ENCODE measurements around the gene CHAMP1. TPM values are rescaled to one million over a fixed set of nuclear protein-coding genes. Genes with fewer than 3 reads are reported as not detected.

CHAMP1 gene
- total and polyA plus RNA-seq, 5 donors from 2014 or later: 7.8 to 12.9 (median 9.1) TPM

DNA sequence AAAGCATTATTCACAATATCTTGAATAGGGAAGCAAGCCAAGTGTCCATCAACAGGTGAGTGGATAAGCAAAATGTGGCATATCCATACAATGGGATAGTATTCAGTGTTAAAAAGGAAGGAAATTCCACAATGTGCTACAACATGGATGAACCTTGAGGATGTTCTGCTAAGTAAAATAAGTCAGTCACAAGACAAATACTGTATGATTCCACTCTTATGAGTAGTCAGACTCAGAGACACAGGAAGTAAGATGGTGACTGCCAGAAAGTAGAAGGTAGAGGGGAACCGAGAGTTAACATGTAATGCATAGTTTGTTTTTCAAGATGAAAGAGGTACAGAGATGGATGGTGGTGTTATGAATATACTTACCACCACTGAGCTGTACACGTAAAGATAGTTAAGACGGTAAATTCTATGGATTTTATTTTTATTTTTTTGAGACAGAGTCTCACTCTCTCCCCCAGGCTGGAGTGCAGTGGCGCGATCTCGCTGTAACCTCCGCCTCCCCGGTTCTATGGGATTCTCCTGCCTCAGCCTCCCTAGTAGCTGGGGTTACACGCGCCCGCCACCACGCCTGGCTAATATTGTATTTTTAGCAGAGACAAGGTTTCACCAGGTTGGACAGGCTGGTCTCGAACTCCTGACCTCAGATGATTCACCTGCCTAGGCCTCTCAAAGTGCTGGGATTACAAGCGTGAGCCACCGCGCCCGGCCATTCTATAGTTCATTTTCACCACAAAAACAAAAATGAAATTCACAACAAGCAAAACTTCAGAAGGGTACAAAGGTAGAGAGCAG is 1.0 kb upstream of the CHAMP1 start:
- Histone ChIP-seq H3K9me3 (ENCODE audit: control insufficient read depth in 2 of 2, low read length in 2 of 2) (no peaks in the 10 kb centered on the region), H3K4me1 (ENCODE audit: control insufficient read depth, insufficient read depth, low read length, poor library complexity, severe bottlenecking) (peaks cover 41% of the 10 kb centered on the region), H3K4me3 (ENCODE audit: low read depth, low read length) (peak overlapping the region; percentile 96), H3K27ac (ENCODE audit: insufficient read depth, low read length, poor library complexity, severe bottlenecking) (peak overlapping the region; percentile 77), H3K27me3 (ENCODE audit: control insufficient read depth, insufficient read depth, low read length) (no peaks in the 10 kb centered on the region), H3K36me3 (ENCODE audit: control insufficient read depth, insufficient read depth, low read length) (no peaks in the 10 kb centered on the region)
- Mint-ChIP-seq H3K4me1 (peaks cover 24 to 41% (median 28%) of the 10 kb centered on the region in 4 donors), H3K27ac (peak overlapping the region; percentile 92 to 96 (median 94)), H3K9me3 (no peaks in the 10 kb centered on the region), H3K4me3 (peak overlapping the region; percentile 90 to 95 (median 94)), H3K27me3 (peaks cover 7% of the 10 kb centered on the region), H3K36me3 (peaks cover 3% of the 10 kb centered on the region)
- ATAC-seq (ENCODE audit: low read depth in 2 of 2): no peak
- peak in 2 of 3 donors; percentile 22 to 59 for DNase-seq

- H3K36me3 ChIP-seq (ENCODE audit: control insufficient read depth, insufficient read depth, low read length): peaks cover 5% of the 10 kb centered on the region
- Mint-ChIP-seq H3K36me3 (peaks cover 11% of the 10 kb centered on the region), H3K4me3 (peak overlapping the region; percentile 81 to 89 (median 88)), H3K27ac (peak overlapping the region; percentile 74 to 86 (median 76)), H3K9me3 (no peaks in the 10 kb centered on the region), H3K4me1 (peaks cover 39 to 60% (median 45%) of the 10 kb centered on the region in 4 donors), H3K27me3 (peaks cover 7% of the 10 kb centered on the region)
- H3K27ac ChIP-seq (ENCODE audit: insufficient read depth, low read length, poor library complexity, severe bottlenecking): peak overlapping the region; percentile 77
- ATAC-seq (ENCODE audit: low read depth in 2 of 2) (no peak), DNase-seq (peak; percentile 9 to 44 (median 34))
- H3K4me1 ChIP-seq (ENCODE audit: control insufficient read depth, insufficient read depth, low read length, poor library complexity, severe bottlenecking): peaks cover 49% of the 10 kb centered on the region
- H3K9me3 ChIP-seq (ENCODE audit: control insufficient read depth in 2 of 2, low read length in 2 of 2): no peaks in the 10 kb centered on the region
- H3K4me3 ChIP-seq (ENCODE audit: low read depth, low read length): peak overlapping the region; percentile 88
- H3K27me3 ChIP-seq (ENCODE audit: control insufficient read depth, insufficient read depth, low read length): no peaks in the 10 kb centered on the region
These were observed 927 bp downstream of the CHAMP1 start for GRCh38 chr13:114315074-114315785.

GRCh38 chr13:114318624-114319023 is 4.3 kb downstream of the CHAMP1 start:
- peaks cover 33% of the 10 kb centered on the region for H3K36me3 ChIP-seq (ENCODE audit: control insufficient read depth, insufficient read depth, low read length)
- Mint-ChIP-seq H3K9me3 (no peaks in the 10 kb centered on the region), H3K4me1 (peaks cover 35 to 55% (median 46%) of the 10 kb centered on the region in 4 donors), H3K27ac (peak overlapping the region; percentile 79 to 90 (median 83)), H3K27me3 (peaks cover 2% of the 10 kb centered on the region), H3K4me3 (peak overlapping the region in 2 of 4 donors; percentile 48 to 52), H3K36me3 (peaks cover 31% of the 10 kb centered on the region)
- H3K9me3 ChIP-seq (ENCODE audit: control insufficient read depth in 2 of 2, low read length in 2 of 2): no peaks in the 10 kb centered on the region
- H3K27me3 ChIP-seq (ENCODE audit: control insufficient read depth, insufficient read depth, low read length): no peaks in the 10 kb centered on the region
- no peak overlapping the region for H3K4me3 ChIP-seq (ENCODE audit: low read depth, low read length)
- H3K27ac ChIP-seq (ENCODE audit: insufficient read depth, low read length, poor library complexity, severe bottlenecking): peak overlapping the region; percentile 16
- DNase-seq (no peak), ATAC-seq (ENCODE audit: low read depth in 2 of 2) (no peak)
- H3K4me1 ChIP-seq (ENCODE audit: control insufficient read depth, insufficient read depth, low read length, poor library complexity, severe bottlenecking): peaks cover 41% of the 10 kb centered on the region

DNA sequence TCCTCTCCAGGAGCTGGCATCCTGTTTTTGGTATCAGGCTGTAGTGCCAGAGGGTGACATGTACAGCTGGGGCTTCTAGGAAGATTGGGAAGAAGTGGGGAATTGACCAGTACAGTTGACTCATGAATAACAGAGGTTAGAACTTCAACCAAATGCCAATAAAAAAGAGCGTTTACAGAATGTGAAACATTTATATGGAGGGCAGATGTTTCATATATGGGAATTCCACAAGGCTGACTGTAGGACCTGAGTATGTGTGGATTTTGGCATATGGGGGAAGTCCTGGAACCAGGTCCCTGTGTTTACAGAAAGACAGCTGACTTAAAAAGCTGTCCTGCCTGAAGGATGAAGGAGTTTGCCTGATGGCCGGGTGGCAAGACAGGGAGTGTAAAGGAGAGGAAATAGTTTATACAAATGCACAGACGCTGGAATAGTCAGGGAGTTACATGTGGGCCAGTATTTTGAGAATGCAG is 5.2 kb downstream of the CHAMP1 start:
- Mint-ChIP-seq H3K4me3 (no peak overlapping the region), H3K27ac (peak overlapping the region; percentile 33 to 93 (median 79)), H3K4me1 (peaks cover 31 to 51% (median 43%) of the 10 kb centered on the region in 4 donors), H3K27me3 (no peaks in the 10 kb centered on the region), H3K9me3 (no peaks in the 10 kb centered on the region), H3K36me3 (peaks cover 38% of the 10 kb centered on the region)
- no peaks in the 10 kb centered on the region for H3K9me3 ChIP-seq (ENCODE audit: control insufficient read depth in 2 of 2, low read length in 2 of 2)
- DNase-seq (no peak), ATAC-seq (ENCODE audit: low read depth in 2 of 2) (no peak)
- H3K27me3 ChIP-seq (ENCODE audit: control insufficient read depth, insufficient read depth, low read length): no peaks in the 10 kb centered on the region
- H3K36me3 ChIP-seq (ENCODE audit: control insufficient read depth, insufficient read depth, low read length): peaks cover 42% of the 10 kb centered on the region
- no peak overlapping the region for H3K27ac ChIP-seq (ENCODE audit: insufficient read depth, low read length, poor library complexity, severe bottlenecking)
- H3K4me3 ChIP-seq (ENCODE audit: low read depth, low read length): no peak overlapping the region
- peaks cover 36% of the 10 kb centered on the region for H3K4me1 ChIP-seq (ENCODE audit: control insufficient read depth, insufficient read depth, low read length, poor library complexity, severe bottlenecking)

GRCh38 chr13:114320065-114320464 is 5.8 kb downstream of the CHAMP1 start:
- H3K4me3 Mint-ChIP-seq: no peak overlapping the region
- peaks cover 27 to 47% (median 40%) of the 10 kb centered on the region in 4 donors for H3K4me1 Mint-ChIP-seq
- peaks cover 31% of the 10 kb centered on the region for H3K4me1 ChIP-seq (ENCODE audit: control insufficient read depth, insufficient read depth, low read length, poor library complexity, severe bottlenecking)
- H3K36me3 Mint-ChIP-seq: peaks cover 43% of the 10 kb centered on the region
- H3K27ac Mint-ChIP-seq: peak overlapping the region; percentile 33 to 79 (median 64)
- H3K27ac ChIP-seq (ENCODE audit: insufficient read depth, low read length, poor library complexity, severe bottlenecking): no peak overlapping the region
- ATAC-seq (ENCODE audit: low read depth in 2 of 2) (no peak), DNase-seq (no peak)
- no peaks in the 10 kb centered on the region for H3K9me3 Mint-ChIP-seq
- H3K36me3 ChIP-seq (ENCODE audit: control insufficient read depth, insufficient read depth, low read length): peaks cover 48% of the 10 kb centered on the region
- H3K27me3 ChIP-seq (ENCODE audit: control insufficient read depth, insufficient read depth, low read length): no peaks in the 10 kb centered on the region
- H3K9me3 ChIP-seq (ENCODE audit: control insufficient read depth in 2 of 2, low read length in 2 of 2): no peaks in the 10 kb centered on the region
- no peak overlapping the region for H3K4me3 ChIP-seq (ENCODE audit: low read depth, low read length)
- no peaks in the 10 kb centered on the region for H3K27me3 Mint-ChIP-seq

- H3K27ac ChIP-seq (ENCODE audit: insufficient read depth, low read length, poor library complexity, severe bottlenecking): no peak overlapping the region
- peaks cover 31 to 48% (median 39%) of the 10 kb centered on the region in 4 donors for H3K4me1 Mint-ChIP-seq
- no peaks in the 10 kb centered on the region for H3K27me3 Mint-ChIP-seq
- no peaks in the 10 kb centered on the region for H3K27me3 ChIP-seq (ENCODE audit: control insufficient read depth, insufficient read depth, low read length)
- no peak overlapping the region for H3K4me3 Mint-ChIP-seq
- DNase-seq (no peak), ATAC-seq (ENCODE audit: low read depth in 2 of 2) (no peak)
- peaks cover 58% of the 10 kb centered on the region for H3K36me3 ChIP-seq (ENCODE audit: control insufficient read depth, insufficient read depth, low read length)
- peak overlapping the region in 2 of 3 donors; percentile 33 to 35 for H3K27ac Mint-ChIP-seq
- H3K9me3 ChIP-seq (ENCODE audit: control insufficient read depth in 2 of 2, low read length in 2 of 2): no peaks in the 10 kb centered on the region
- peaks cover 19% of the 10 kb centered on the region for H3K4me1 ChIP-seq (ENCODE audit: control insufficient read depth, insufficient read depth, low read length, poor library complexity, severe bottlenecking)
- H3K9me3 Mint-ChIP-seq: no peaks in the 10 kb centered on the region
- H3K36me3 Mint-ChIP-seq: peaks cover 47% of the 10 kb centered on the region
- no peak overlapping the region for H3K4me3 ChIP-seq (ENCODE audit: low read depth, low read length)
These were observed 7.0 kb downstream of the CHAMP1 start for GRCh38 chr13:114321256-114321655.

DNA sequence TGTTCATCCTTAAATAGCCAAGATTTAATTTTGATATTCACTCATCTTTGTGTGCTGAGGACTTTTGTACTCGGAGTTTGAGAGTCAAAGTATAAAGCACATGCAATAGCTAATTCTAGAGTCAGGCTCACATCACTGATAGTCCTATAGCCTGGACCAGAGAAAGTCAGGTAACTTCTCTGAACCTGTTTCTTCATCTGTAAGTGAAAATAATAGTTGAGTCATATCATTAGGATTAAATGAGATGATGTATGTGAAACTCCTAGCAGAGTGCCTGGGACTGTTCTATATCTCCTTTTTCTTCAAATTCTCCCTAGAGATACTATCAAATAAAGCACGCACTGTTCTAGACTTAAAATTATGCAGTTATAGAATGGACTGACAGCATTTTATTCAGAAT is 9.0 kb downstream of the CHAMP1 start:
- H3K4me1 Mint-ChIP-seq: peaks cover 38 to 48% (median 42%) of the 10 kb centered on the region in 4 donors
- H3K4me3 Mint-ChIP-seq: no peak overlapping the region
- no peaks in the 10 kb centered on the region for H3K9me3 Mint-ChIP-seq
- H3K27me3 Mint-ChIP-seq: no peaks in the 10 kb centered on the region
- Histone ChIP-seq H3K36me3 (ENCODE audit: control insufficient read depth, insufficient read depth, low read length) (peaks cover 63% of the 10 kb centered on the region), H3K4me3 (ENCODE audit: low read depth, low read length) (no peak overlapping the region), H3K9me3 (ENCODE audit: control insufficient read depth in 2 of 2, low read length in 2 of 2) (no peaks in the 10 kb centered on the region), H3K27me3 (ENCODE audit: control insufficient read depth, insufficient read depth, low read length) (no peaks in the 10 kb centered on the region), H3K27ac (ENCODE audit: insufficient read depth, low read length, poor library complexity, severe bottlenecking) (no peak overlapping the region), H3K4me1 (ENCODE audit: control insufficient read depth, insufficient read depth, low read length, poor library complexity, severe bottlenecking) (peaks cover 7% of the 10 kb centered on the region)
- DNase-seq (no peak), ATAC-seq (ENCODE audit: low read depth in 2 of 2) (no peak)
- H3K27ac Mint-ChIP-seq: no peak overlapping the region
- H3K36me3 Mint-ChIP-seq: peaks cover 50% of the 10 kb centered on the region
